GM21619 (cell line): ENCODE data around the gene MAP1B.

Experiments used
- ATAC-seq: cut with Tn5 transposase; IDR thresholded peaks from one replicate; pipeline ENCODE4 v1.9.1; 2021; ENCODE audit not compliant: unreplicated experiment

Gene MAP1B

GRCh38 chr5:72216756-72217155 lies 109.5 kb downstream of the MAP1B start:
- ATAC-seq: no peak

GRCh38 chr5:72221099-72221498 lies 113.8 kb downstream of the MAP1B start:
- ATAC-seq: no peak

GRCh38 chr5:72221541-72221940 lies 114.3 kb downstream of the MAP1B start:
- ATAC-seq: no peak

- no peak for ATAC-seq
Observed at GRCh38 chr5:72222521-72222920, 115.2 kb downstream of the MAP1B start.

GRCh38 chr5:72223371-72223770 lies 116.1 kb downstream of the MAP1B start:
- no peak for ATAC-seq

GRCh38 chr5:72224946-72225463 lies 117.7 kb downstream of the MAP1B start:
- ATAC-seq: no peak

- ATAC-seq: no peak
Observed at GRCh38 chr5:72225741-72226140, 118.5 kb downstream of the MAP1B start.

- no peak for ATAC-seq
Observed at GRCh38 chr5:72226950-72227349, 119.7 kb downstream of the MAP1B start.

GRCh38 chr5:72228960-72229359 lies 121.7 kb downstream of the MAP1B start:
- no peak for ATAC-seq

- no peak for ATAC-seq
Observed at GRCh38 chr5:72231991-72232703, 124.9 kb downstream of the MAP1B start.

- no peak for ATAC-seq
Observed at GRCh38 chr5:72232838-72233237, 125.6 kb downstream of the MAP1B start.

GRCh38 chr5:72233835-72234234 lies 126.6 kb downstream of the MAP1B start:
- ATAC-seq: no peak

- ATAC-seq: peak; percentile 89
Observed at GRCh38 chr5:72234265-72234700, 127.0 kb downstream of the MAP1B start.

- ATAC-seq: no peak
Observed at GRCh38 chr5:72234868-72235267, 127.6 kb downstream of the MAP1B start.

- no peak for ATAC-seq
Observed at GRCh38 chr5:72235725-72236124, 128.4 kb downstream of the MAP1B start.

GRCh38 chr5:72237415-72237814 lies 130.1 kb downstream of the MAP1B start:
- no peak for ATAC-seq

- ATAC-seq: no peak
Observed at GRCh38 chr5:72237879-72238278, 130.6 kb downstream of the MAP1B start.

GRCh38 chr5:72238712-72239445 lies 131.6 kb downstream of the MAP1B start:
- no peak for ATAC-seq

- ATAC-seq: no peak
Observed at GRCh38 chr5:72241346-72242003, 134.2 kb downstream of the MAP1B start.

- ATAC-seq: no peak
Observed at GRCh38 chr5:72242796-72243475, 135.7 kb downstream of the MAP1B start.

GRCh38 chr5:72243706-72244105 lies 136.4 kb downstream of the MAP1B start:
- ATAC-seq: no peak
